HCT116 (cell line): ENCODE measurements around the gene GNAT1. TPM values are rescaled to one million over a fixed set of nuclear protein-coding genes. Genes with fewer than 3 reads are reported as not detected.

Experiments used
- ATAC-seq: fragments of 200-7000 bp; cut with Tn5 transposase; 2 replicates; pipeline ENCODE4 v1.9.1; 2020; ENCODE audit warnings: mild to moderate bottlenecking, moderate library complexity
- BruUV-seq: library from RNA; stranded (reverse); fragments of 400-500 nt; replicated peaks from 2 replicates; lab custom pipeline; 2021; lab: Mats Ljungman, UMichigan
- CTCF ChIA-PET: fragments of 300-600 bp; sonication (Branson Sonifier 250); formaldehyde crosslinking; loops from one replicate; lab custom pipeline; 2021; ENCODE audit warnings: antibody characterized with exemption; lab: Charles Lee
- POLR2A ChIA-PET: fragments of 300-600, 350-600 bp; sonication (Branson Sonifier 250); formaldehyde crosslinking; loops from one replicate; lab custom pipeline; 2021; ENCODE audit warnings: antibody characterized with exemption; lab: Charles Lee
- RAD21 ChIA-PET, 2 experiments: fragments of 300-600 bp; sonication (Branson Sonifier 250); formaldehyde crosslinking; loops; one replicate each; lab custom pipeline; 2023; ENCODE audit warnings: low total read pairs in 2 of 2; ENCODE audit not compliant: uncharacterized antibody in 2 of 2, unreplicated experiment in 2 of 2, low non-redundant PET in 1 of 2; lab: Charles Lee
- DNase-seq: peaks from one replicate; pipeline ENCODE4 v3.0.0-alpha.2; 2010; ENCODE audit warnings: low read depth, low spot score
- H2AFZ ChIP-seq: fragments of 200-600 bp; shearing (Covaris generic), sonication (generic); 2 replicates; pipeline ENCODE4 v1.6.1; 2017; ENCODE audit warnings: low read depth, mixed run types, mixed read lengths, antibody characterized with exemption, low read length; ENCODE audit not compliant: poor library complexity, severe bottlenecking
- H3K27ac ChIP-seq: 2 replicates; pipeline ENCODE4 v1.5.1; 2012; ENCODE audit warnings: low read depth, low read length
- H3K27me3 ChIP-seq: fragments of 200-600 bp; sonication (generic); 2 replicates; pipeline ENCODE4 v1.6.1; 2016; ENCODE audit warnings: mixed run types, low read length, mixed read lengths; ENCODE audit not compliant: insufficient read depth
- H3K36me3 ChIP-seq, 2 experiments: fragments of 200-500 bp in 1 of 2; fragments of 200-600 bp in 1 of 2; sonication (Bioruptor generic) in 1 of 2; sonication (generic) in 1 of 2; 2 replicates each; pipeline versions ENCODE4 v1.5.1 to v1.6.1; 2014 to 2016; ENCODE audit warnings: low read length in 2 of 2, inconsistent platforms in 1 of 2, mixed read lengths in 1 of 2, mixed run types in 1 of 2; ENCODE audit not compliant: insufficient read depth in 2 of 2, control insufficient read depth in 1 of 2
- H3K4me1 ChIP-seq, 2 experiments: fragments of 200-600 bp in 1 of 2; sonication (generic) in 1 of 2; 2 replicates each; pipeline versions ENCODE4 v1.5.1 to v1.6.1; 2012 to 2017; ENCODE audit warnings: low read length in 2 of 2, inconsistent platforms in 1 of 2, mild to moderate bottlenecking in 1 of 2, mixed read lengths in 1 of 2, mixed run types in 1 of 2, moderate library complexity in 1 of 2; ENCODE audit not compliant: insufficient read depth in 2 of 2, control insufficient read depth in 1 of 2
- H3K4me2 ChIP-seq: fragments of 200-600 bp; sonication (generic); 2 replicates; pipeline ENCODE4 v1.6.1; 2017; ENCODE audit warnings: mixed run types, low read length, mixed read lengths
- H3K4me3 ChIP-seq, 2 experiments: fragments of 200-600 bp in 1 of 2; sonication (generic) in 1 of 2; replicated peaks in 1 of 2; 2 replicates each; pipeline ENCODE4 v1.5.1; 2011 to 2016; ENCODE audit warnings: low read length in 2 of 2, control low read depth in 1 of 2, low read depth in 1 of 2, mild to moderate bottlenecking in 1 of 2, mixed read lengths in 1 of 2, mixed run types in 1 of 2
- H3K79me2 ChIP-seq: fragments of 200-600 bp; sonication (generic); 2 replicates; pipeline ENCODE4 v1.6.1; 2017; ENCODE audit warnings: mild to moderate bottlenecking, mixed run types, low read length, moderate library complexity, mixed read lengths; ENCODE audit not compliant: insufficient read depth
- H3K9ac ChIP-seq: fragments of 200-600 bp; sonication (generic); 2 replicates; pipeline ENCODE4 v1.6.1; 2016; ENCODE audit warnings: low read length, mixed read lengths
- H3K9me2 ChIP-seq: fragments of 200-600 bp; sonication (generic), shearing (Covaris generic); 2 replicates; pipeline ENCODE4 v1.6.1; 2017; ENCODE audit warnings: mixed run types, mild to moderate bottlenecking, moderate library complexity; ENCODE audit not compliant: insufficient read depth
- H3K9me3 ChIP-seq, 2 experiments: fragments of 200-500 bp in 1 of 2; fragments of 200-600 bp in 1 of 2; sonication (Bioruptor generic) in 1 of 2; sonication (generic) in 1 of 2; 2 replicates each; pipeline ENCODE4 v1.6.1; 2014 to 2017; ENCODE audit warnings: low read length in 2 of 2, mixed read lengths in 2 of 2, inconsistent platforms in 1 of 2, low read depth in 1 of 2, mild to moderate bottlenecking in 1 of 2, mixed run types in 1 of 2, moderate library complexity in 1 of 2; ENCODE audit not compliant: control insufficient read depth in 1 of 2, insufficient read depth in 1 of 2
- H4K20me1 ChIP-seq: fragments of 200-600 bp; sonication (generic), shearing (Covaris generic); 2 replicates; pipeline ENCODE4 v1.6.1; 2017; ENCODE audit warnings: mixed run types, mild to moderate bottlenecking, moderate library complexity; ENCODE audit not compliant: insufficient read depth
- ATF3 ChIP-seq: IDR thresholded peaks from 2 replicates; pipeline ENCODE4 v1.6.1; 2012
- CTCF ChIP-seq, 3 experiments: fragments of 200-600 bp in 1 of 3; sonication (generic) in 1 of 3; IDR thresholded peaks in 2 of 3; conservative IDR thresholded peaks in 1 of 3; 2 replicates each; pipeline ENCODE4 v1.5.1; 2012 to 2017; ENCODE audit warnings: low read depth in 2 of 3, low read length in 2 of 3, antibody characterized with exemption in 1 of 3, borderline replicate concordance in 1 of 3, control low read depth in 1 of 3, mild to moderate bottlenecking in 1 of 3, mixed read lengths in 1 of 3, mixed run types in 1 of 3, moderate library complexity in 1 of 3; ENCODE audit not compliant: insufficient read depth in 1 of 3
- EGR1 ChIP-seq: IDR thresholded peaks from 2 replicates; pipeline ENCODE4 v1.6.1; 2012; ENCODE audit warnings: low read depth
- ELF1 ChIP-seq: IDR thresholded peaks from 2 replicates; pipeline ENCODE4 v1.6.1; 2012; ENCODE audit warnings: low read depth, borderline replicate concordance
- EZH2 ChIP-seq: fragments of 200-600 bp; sonication (generic); IDR thresholded peaks from 2 replicates; pipeline ENCODE4 v1.6.1; 2017; ENCODE audit warnings: antibody characterized with exemption, mixed run types
- FOSL1 ChIP-seq: IDR thresholded peaks from 2 replicates; pipeline ENCODE4 v1.6.1; 2012; ENCODE audit warnings: low read depth
- JUND ChIP-seq: IDR thresholded peaks from 2 replicates; pipeline ENCODE4 v1.6.1; 2012
- POLR2AphosphoS5 ChIP-seq: IDR thresholded peaks from 2 replicates; pipeline ENCODE4 v1.6.1; 2011; ENCODE audit warnings: mild to moderate bottlenecking, low read depth, low read length, moderate library complexity
- RAD21 ChIP-seq: IDR thresholded peaks from 2 replicates; pipeline ENCODE4 v1.6.1; 2012; ENCODE audit warnings: low read depth, mild to moderate bottlenecking
- REST ChIP-seq: IDR thresholded peaks from 2 replicates; pipeline ENCODE4 v1.6.1; 2012; ENCODE audit warnings: low read depth
- SRF ChIP-seq: IDR thresholded peaks from 2 replicates; pipeline ENCODE4 v1.6.1; 2012; ENCODE audit warnings: low read depth
- TCF7L2 ChIP-seq: IDR thresholded peaks from 2 replicates; pipeline ENCODE4 v1.7.0; 2011; ENCODE audit warnings: borderline replicate concordance, inconsistent platforms; ENCODE audit not compliant: insufficient read depth, insufficient read length; ENCODE audit errors: extremely low read depth
- YY1 ChIP-seq: IDR thresholded peaks from 2 replicates; pipeline ENCODE4 v1.6.1; 2011; ENCODE audit warnings: low read length, low read depth, moderate library complexity, mild to moderate bottlenecking; ENCODE audit not compliant: insufficient replicate concordance; ENCODE audit errors: extremely low read depth
- ZNF274 ChIP-seq: fragments of 200-500 bp; sonication (Bioruptor generic); IDR thresholded peaks from 2 replicates; pipeline ENCODE4 v1.6.1; 2014; ENCODE audit warnings: mild to moderate bottlenecking, low read depth, low read length, inconsistent platforms
- intact Hi-C: fragments of 100-400 bp; cut with micrococcal nuclease; formaldehyde crosslinking; loops from 2 replicates; pipeline ENCODE4 v1.10.0; 2022
- total RNA-seq: library from RNA; stranded (reverse); gene quantifications from one replicate; pipeline ENCODE4 v1.2.1, GENCODE V29; 2021; ENCODE audit not compliant: unreplicated experiment

Gene GNAT1
- total RNA-seq, 1 experiment from 2014 or later = not detected

GRCh38 chr3:50211930-50212329 lies 20.5 kb downstream of the GNAT1 start:
- no peak overlapping the region for H3K27ac ChIP-seq

More at GRCh38 chr3:50211930-50212329, 20.5 kb downstream of the GNAT1 start:
- no peaks in the 10 kb centered on the region for H3K79me2 ChIP-seq
- H3K9ac ChIP-seq = no peak overlapping the region
- DNase-seq (no peak), ATAC-seq (no peak)
- H3K9me3 ChIP-seq = no peaks in the 10 kb centered on the region
- H3K4me1 ChIP-seq = peaks cover 0 to 5% of the 10 kb centered on the region in 2 experiments; a peak in 1 of 4 replicates
- TF ChIP-seq CTCF (IDR thresholded peaks at IDR 0.05 in 2 of 3, conservative IDR thresholded peaks at IDR 0.05 in 1 of 3; ENCODE audit: borderline replicate concordance in 1 of 3, insufficient read depth in 1 of 3, low read depth in 2 of 3, low read length in 2 of 3) (no peak), REST (no peak), ELF1 (no peak), RAD21 (no peak), ATF3 (no peak), FOSL1 (no peak), ZNF274 (no peak), SRF (no peak), EZH2 (no peak), YY1 (no peak), TCF7L2 (no peak), POLR2AphosphoS5 (no peak), EGR1 (no peak), JUND (no peak)
- no peaks in the 10 kb centered on the region for H4K20me1 ChIP-seq
- ChIA-PET RAD21 (no interaction called here), CTCF (interaction anchor here (0.7 to 2.2 kb wide), 4 partner anchors 14 to 87 kb away, joined by 3 to 8 read pairs (median 5); no protein-coding TSS in a partner anchor), POLR2A (interaction anchor here (0.7 to 1.2 kb wide), 2 partner anchors 17 to 62 kb away, joined by 3 read pairs; no protein-coding TSS in a partner anchor)
- H3K4me3 ChIP-seq = no peak overlapping the region
- no peaks in the 10 kb centered on the region for H3K36me3 ChIP-seq
- no peak overlapping the region for H3K4me2 ChIP-seq
- BruUV-seq = no TSS peak
- H3K27me3 ChIP-seq = no peaks in the 10 kb centered on the region
- intact Hi-C loops = no loop called here
- no peaks in the 10 kb centered on the region for H3K9me2 ChIP-seq
- H2AFZ ChIP-seq = no peak overlapping the region
